ENCODE results near the gene REN.

Gene REN

DNA sequence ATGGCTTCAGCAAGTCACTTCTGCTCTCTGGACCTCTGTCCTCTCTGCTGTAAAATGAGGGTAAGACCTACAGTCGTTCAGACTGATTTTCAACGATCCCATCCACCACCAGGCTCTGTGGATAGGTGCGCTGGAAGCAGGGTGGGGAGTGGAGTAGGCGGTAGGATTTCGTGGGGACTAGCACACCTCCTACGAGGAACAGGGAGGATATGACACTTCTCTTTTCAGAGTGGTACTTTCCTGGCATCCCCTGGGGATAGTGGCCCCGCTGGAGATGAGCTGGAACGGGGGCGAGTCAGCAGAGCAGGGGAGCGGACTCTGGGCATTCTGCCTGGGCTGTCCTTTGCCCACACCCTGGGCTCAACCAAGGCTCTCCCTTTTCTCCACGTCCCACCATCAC, 32.0 kb downstream of the REN start:
- H3K4me3 ChIP-seq (ENCODE audit: low read depth, low read length) = no peak overlapping the region

DNA sequence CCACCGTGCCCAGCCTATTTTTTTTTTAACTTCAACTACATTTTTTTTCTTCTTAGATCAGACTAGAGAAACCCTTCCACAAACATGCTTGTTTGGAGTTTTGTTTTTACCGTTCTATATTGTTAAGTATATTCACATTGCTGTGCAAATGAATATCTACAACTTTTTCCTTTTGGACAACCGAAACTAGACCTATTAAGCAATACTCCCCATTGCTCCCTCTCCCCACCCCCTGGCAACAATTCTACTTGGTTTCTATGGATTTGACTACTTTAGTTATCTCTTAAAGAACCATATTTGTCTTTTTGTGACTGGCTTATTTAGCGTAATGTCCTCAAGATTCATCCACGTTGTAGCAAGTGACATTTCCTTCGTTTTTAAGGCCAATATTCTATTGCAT, 33.4 kb downstream of the REN start:
- H3K4me3 ChIP-seq (ENCODE audit: low read depth, low read length) = no peak overlapping the region

- no peak overlapping the region for H3K4me3 ChIP-seq (ENCODE audit: low read depth, low read length)
These were observed 34.2 kb downstream of the REN start for GRCh38 chr1:204131978-204132377.

DNA sequence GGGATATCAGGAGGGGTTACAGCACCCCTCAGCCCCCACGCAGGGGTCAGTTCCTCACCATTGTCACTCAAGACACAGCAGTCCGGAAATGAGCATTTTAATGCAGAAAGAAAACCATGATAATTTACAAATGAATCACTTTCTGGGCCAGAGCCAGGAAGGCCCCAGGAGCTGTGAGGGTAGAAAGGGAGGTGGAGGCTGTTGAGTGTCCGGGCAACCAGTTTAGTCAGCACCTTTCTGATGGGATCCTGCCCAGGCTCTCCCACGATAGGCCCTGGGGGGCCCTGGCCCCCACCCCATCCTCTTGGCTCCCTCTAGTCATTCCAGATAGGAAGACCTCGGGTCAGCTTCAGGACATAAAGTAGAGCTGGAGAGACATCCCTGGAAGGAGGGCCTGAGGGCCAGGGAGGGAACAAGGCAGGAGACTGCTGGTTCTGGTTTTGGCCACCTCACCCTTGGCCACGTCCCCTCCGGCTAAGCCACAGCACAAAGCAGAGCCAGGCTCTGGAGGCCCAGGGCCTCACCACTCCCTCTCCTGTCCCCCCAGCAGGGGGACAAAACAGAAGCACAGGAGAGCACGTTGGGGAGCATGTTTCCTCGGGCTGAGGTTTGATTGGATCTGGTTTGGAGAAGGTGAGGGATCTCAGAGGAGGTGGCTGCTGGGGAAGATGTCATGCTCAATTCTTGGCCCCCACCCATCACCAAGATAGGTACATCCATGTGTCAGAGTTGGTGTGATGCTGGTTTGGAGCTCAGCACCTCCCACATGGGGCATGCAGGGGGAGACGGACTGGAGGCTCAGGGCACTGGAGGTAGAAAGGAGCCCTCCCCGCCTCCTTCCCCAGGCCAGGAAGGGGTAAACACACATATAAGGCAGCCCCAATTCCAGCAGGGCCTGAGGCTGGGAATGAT, 34.9 kb downstream of the REN start:
- no peak overlapping the region for H3K4me3 ChIP-seq (ENCODE audit: low read depth, low read length)

- no peak overlapping the region for H3K4me3 ChIP-seq (ENCODE audit: low read depth, low read length)
These were observed 36.0 kb downstream of the REN start for GRCh38 chr1:204130178-204130577.

DNA sequence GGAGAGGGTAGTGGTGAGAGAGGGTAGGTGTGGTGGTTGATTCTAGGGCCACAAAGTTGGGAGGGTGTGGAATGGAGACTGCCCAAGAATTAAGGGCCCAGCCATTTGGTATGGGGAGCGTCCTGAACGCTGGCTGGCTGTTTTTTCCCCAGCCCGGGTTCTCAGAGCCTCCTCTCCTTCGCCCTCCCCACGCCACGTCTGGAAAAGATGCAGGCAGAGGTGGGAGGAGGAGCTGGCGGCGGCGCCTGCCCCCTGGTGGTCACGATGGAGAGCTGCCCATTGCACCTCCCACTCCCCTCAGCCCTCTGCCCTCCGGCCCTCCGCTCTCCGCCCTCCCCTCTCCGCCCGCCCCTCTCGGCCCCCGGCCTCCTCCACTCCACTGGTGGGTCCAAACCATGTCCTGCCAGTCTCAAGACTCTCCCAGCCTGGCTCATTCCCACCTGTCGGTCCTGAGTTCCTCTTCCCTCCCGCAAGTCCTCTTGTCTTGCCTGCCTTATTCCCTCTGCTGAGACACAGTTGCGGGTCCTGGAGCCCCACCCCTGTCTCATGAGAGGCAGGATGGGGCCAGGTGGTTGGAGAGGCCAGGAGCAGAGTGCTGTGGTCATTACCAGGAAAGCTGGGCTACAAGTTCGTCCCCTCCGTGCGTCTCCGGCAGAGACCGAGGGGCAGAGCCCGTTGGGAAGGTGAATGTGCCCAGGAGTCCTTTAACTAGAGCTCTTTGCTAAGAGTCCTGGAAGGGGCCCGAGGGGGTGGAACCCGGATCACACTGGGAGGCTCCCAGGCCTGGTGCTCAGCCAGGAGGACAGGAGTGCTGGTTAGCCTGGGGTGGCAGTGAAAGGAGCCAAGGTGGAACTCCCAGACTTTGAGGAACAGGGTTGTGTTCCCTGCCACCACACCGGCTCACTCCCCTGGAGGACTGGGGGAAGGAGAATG, 36.9 kb downstream of the REN start:
- H3K4me3 ChIP-seq (ENCODE audit: low read depth, low read length) = no peak overlapping the region

DNA sequence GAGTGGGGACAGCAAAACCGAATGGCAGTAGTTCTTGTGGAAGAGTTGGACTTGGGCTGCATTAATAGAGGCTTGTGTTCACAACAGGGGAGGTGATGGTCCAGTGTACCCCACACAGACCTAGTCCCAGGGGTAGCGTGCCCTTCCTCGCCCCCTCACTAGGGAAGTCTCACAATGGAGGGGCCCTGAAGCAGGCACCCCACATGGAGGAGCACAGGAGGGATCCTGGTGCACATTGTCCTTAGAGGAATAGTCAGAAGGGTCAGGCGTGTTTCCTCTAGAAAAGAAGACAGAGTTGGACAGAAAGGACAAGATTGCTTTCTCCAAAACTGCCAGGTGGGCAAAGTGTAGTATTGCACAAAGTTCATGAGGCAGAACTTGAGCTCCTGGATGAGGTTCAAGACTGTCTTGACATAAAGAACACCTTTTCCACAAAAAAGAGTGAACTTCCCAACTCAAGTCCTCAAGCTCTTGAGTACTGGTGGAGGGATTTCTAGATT, 37.6 kb downstream of the REN start:
- no peak overlapping the region for H3K4me3 ChIP-seq (ENCODE audit: low read depth, low read length)

- no peak overlapping the region for H3K4me3 ChIP-seq (ENCODE audit: low read depth, low read length)
These were observed 38.4 kb downstream of the REN start for GRCh38 chr1:204127597-204128242.

- no peak overlapping the region for H3K4me3 ChIP-seq (ENCODE audit: low read depth, low read length)
These were observed 39.2 kb downstream of the REN start for GRCh38 chr1:204126956-204127355.

DNA sequence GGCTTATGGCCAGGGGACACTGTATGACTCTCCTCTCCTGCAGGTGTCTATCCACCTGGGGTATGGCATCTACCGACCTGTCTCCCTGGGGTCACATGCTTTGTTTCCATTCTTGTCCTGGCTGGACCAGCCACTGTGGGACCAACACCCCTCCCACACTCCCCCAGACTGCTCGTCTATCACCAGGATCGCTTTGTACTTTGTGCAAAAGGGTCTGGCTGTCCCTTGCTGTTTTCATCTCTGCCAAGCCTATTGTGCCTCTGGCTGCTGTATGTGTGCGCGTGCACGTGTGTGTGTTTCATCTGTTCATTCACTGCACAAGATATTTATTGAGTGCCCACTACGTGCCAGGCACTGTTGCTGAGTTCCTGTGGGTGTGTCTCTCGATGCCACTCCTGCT, 39.8 kb downstream of the REN start:
- no peak overlapping the region for H3K4me3 ChIP-seq (ENCODE audit: low read depth, low read length)

GRCh38 chr1:204125759-204126351, 40.3 kb downstream of the REN start:
- H3K4me3 ChIP-seq (ENCODE audit: low read depth, low read length) = no peak overlapping the region

DNA sequence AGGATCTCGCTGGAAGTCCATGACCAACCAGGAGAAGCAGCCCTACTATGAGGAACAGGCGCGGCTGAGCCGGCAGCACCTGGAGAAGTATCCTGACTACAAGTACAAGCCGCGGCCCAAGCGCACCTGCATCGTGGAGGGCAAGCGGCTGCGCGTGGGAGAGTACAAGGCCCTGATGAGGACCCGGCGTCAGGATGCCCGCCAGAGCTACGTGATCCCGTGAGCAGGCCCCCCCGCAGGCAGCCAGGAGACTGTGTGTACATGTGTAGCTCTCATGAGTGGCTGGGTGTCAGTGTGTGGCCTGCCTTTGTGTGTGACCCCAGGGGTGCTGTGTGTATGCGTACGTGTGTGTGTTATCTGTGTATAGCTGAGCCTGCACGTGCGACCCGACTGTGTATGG, 41.5 kb downstream of the REN start:
- H3K4me3 ChIP-seq (ENCODE audit: low read depth, low read length) = no peak overlapping the region

DNA sequence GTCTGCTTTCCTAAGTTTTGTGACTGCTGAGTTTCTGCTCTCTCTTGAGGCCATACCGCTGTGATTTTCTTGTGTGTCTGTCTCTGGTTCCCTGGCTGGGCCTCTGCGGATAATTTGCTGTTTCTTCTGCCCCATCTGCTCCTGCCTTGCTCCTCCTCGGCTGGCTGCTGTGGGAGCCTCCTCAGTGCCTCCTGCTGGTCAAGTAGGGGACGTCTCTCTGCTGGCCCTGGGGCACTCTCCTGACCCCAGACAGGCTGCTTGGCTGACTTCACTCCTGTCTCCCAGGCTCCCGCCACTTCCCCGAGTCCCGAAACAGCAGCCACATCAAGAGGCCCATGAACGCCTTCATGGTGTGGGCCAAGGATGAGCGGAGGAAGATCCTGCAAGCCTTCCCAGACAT, 42.8 kb downstream of the REN start:
- H3K4me3 ChIP-seq (ENCODE audit: low read depth, low read length) = no peak overlapping the region

DNA sequence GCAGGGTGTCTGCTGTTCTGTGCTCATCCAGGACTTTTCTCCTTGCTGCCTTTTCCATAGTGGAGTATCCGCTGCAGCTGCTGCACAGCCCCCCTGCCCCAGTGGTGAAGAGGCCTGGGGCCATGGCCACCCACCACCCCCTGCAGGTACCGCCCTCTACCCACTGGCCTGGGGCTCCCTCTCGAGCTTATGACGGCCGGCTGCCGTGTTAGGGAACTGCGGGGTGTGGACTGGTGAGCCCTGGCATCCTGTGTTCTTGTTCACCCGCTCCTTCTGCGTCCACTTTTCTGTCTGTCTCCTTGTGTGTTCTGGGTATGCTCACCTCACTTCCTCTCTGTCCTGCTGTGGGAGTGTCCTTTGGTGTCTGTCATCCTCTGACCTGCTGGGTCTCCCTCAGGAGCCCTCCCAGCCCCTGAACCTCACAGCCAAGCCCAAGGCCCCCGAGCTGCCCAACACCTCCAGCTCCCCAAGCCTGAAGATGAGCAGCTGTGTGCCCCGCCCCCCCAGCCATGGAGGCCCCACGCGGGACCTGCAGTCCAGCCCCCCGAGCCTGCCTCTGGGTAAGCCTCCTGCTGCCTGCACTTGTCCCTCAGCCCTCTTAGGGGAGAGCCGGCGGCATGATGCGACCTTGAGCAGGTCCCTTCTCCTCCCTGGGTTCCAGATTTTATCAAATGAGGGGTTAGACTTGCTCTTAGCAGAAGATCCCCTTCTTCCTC, 44.1 kb downstream of the REN start:
- no peak overlapping the region for H3K4me3 ChIP-seq (ENCODE audit: low read depth, low read length)

GRCh38 chr1:204116539-204116938, 49.6 kb downstream of the REN start:
- H3K4me3 ChIP-seq (ENCODE audit: low read depth, low read length) = no peak overlapping the region

DNA sequence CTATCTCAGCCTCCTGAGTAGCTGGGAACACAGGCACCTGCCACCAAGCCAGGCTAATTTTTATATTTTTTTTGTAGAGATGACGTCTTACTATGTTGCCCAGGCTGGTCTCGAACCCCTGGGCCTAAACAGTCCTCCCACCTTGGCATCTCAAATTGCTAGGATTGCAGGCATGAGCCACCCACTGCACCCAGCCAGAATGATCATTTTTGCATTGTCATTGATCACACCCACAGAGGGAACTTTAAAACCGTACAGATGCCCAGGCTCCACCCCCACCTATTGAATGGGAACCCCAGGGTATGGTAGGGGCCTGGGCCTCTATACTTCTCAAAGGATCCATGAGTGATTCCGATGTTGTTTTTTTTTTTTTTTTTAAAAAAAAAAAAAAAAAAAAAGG, 51.0 kb downstream of the REN start:
- no peak overlapping the region for H3K4me3 ChIP-seq (ENCODE audit: low read depth, low read length)

DNA sequence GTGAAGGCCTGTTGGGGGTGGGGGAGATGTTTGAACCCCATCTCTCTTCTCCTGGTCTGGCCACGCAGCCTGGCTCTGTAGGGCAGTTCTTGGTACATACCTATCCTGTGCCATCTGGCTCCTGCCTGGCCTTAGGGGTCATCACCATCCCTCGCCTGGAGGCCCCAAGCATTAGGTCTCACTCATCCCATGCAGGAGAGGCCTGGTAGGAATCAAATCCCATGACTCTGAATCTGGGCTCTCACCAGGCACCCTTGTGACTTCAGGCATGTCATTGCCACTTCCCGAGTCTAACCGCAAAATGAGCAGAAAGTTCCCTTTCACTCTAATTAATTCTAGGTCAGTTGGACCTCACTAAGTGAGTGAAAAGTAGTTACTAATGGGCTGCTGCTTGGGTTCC, 51.5 kb downstream of the REN start:
- H3K4me3 ChIP-seq (ENCODE audit: low read depth, low read length) = no peak overlapping the region

DNA sequence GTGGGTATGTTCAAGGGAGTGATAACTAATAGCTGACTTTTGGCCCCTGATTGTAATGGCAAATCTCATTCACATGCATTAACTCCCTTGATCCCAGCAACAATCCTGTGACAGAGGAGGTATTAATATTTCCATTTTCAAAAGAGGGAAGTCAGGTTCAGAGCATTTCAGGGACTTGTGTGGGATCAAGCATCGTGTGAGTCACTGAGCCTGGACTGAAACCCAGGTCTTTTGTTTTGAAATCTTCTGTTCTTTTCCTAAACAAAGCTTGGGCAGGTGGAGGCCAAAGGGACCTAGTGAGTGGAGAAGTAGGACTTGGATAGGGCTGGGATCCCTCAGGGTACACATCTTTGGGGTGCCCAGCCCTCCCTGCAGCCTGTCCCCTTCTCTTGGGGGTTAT, 52.2 kb downstream of the REN start:
- no peak overlapping the region for H3K4me3 ChIP-seq (ENCODE audit: low read depth, low read length)

DNA sequence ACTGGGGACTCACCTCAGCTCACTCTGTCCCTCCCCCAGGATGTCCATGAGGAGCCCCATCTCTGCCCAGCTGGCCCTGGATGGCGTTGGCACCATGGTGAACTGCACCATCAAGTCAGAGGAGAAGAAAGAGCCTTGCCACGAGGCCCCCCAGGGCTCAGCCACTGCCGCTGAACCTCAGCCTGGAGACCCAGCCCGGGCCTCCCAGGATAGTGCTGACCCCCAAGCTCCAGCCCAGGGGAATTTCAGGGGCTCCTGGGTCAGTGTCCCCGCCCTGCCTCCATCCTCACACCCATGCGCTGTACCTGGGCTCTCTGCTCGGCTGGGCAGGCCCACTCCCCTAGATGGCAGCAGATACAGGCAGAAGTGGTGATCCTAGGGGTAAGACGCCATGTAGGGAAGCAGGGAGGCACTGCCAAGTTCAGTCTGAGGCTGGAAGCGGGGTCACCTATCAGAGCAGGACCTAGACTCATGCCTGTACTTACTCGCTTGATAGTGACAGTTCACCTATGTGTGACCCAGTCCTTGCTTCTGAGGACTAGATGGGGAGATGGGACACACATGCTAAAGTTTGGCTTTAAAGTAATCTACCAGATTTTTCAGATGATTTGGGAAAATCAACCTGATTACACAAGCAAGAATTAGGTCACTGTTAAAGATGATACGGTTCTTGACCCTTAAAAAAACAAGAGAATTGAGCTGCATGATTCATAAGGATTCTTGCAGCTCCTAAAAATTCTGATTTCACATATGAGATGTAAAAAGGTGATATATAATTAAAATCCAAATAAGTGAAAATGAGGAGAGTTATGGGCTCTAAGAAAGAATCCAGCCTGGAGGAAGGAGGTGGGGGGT, 53.0 kb downstream of the REN start:
- no peak overlapping the region for H3K4me3 ChIP-seq (ENCODE audit: low read depth, low read length)

Data from iPS-11a (cell line).